HCT116 (cell line): ENCODE results near the gene RPL7A. TPM values are rescaled to one million over a fixed set of nuclear protein-coding genes. Genes with fewer than 3 reads are reported as not detected.

Source experiments
- ATAC-seq: fragments of 200-7000 bp; cut with Tn5 transposase; 2 replicates; pipeline ENCODE4 v1.9.1; 2020; ENCODE audit warnings: mild to moderate bottlenecking, moderate library complexity
- BruUV-seq: library from RNA; stranded (reverse); fragments of 400-500 nt; replicated peaks from 2 replicates; lab custom pipeline; 2021; lab: Mats Ljungman, UMichigan
- CTCF ChIA-PET: fragments of 300-600 bp; sonication (Branson Sonifier 250); formaldehyde crosslinking; loops from one replicate; lab custom pipeline; 2021; ENCODE audit warnings: antibody characterized with exemption; lab: Charles Lee
- POLR2A ChIA-PET: fragments of 300-600, 350-600 bp; sonication (Branson Sonifier 250); formaldehyde crosslinking; loops from one replicate; lab custom pipeline; 2021; ENCODE audit warnings: antibody characterized with exemption; lab: Charles Lee
- RAD21 ChIA-PET, 2 experiments: fragments of 300-600 bp; sonication (Branson Sonifier 250); formaldehyde crosslinking; loops; one replicate each; lab custom pipeline; 2023; ENCODE audit warnings: low total read pairs in 2 of 2; ENCODE audit not compliant: uncharacterized antibody in 2 of 2, unreplicated experiment in 2 of 2, low non-redundant PET in 1 of 2; lab: Charles Lee
- DNase-seq: peaks from one replicate; pipeline ENCODE4 v3.0.0-alpha.2; 2010; ENCODE audit warnings: low read depth, low spot score
- H2AFZ ChIP-seq: fragments of 200-600 bp; shearing (Covaris generic), sonication (generic); 2 replicates; pipeline ENCODE4 v1.6.1; 2017; ENCODE audit warnings: low read depth, mixed run types, mixed read lengths, antibody characterized with exemption, low read length; ENCODE audit not compliant: poor library complexity, severe bottlenecking
- H3K27ac ChIP-seq: 2 replicates; pipeline ENCODE4 v1.5.1; 2012; ENCODE audit warnings: low read depth, low read length
- H3K27me3 ChIP-seq: fragments of 200-600 bp; sonication (generic); 2 replicates; pipeline ENCODE4 v1.6.1; 2016; ENCODE audit warnings: mixed run types, low read length, mixed read lengths; ENCODE audit not compliant: insufficient read depth
- H3K36me3 ChIP-seq, 2 experiments: fragments of 200-500 bp in 1 of 2; fragments of 200-600 bp in 1 of 2; sonication (Bioruptor generic) in 1 of 2; sonication (generic) in 1 of 2; 2 replicates each; pipeline versions ENCODE4 v1.5.1 to v1.6.1; 2014 to 2016; ENCODE audit warnings: low read length in 2 of 2, inconsistent platforms in 1 of 2, mixed read lengths in 1 of 2, mixed run types in 1 of 2; ENCODE audit not compliant: insufficient read depth in 2 of 2, control insufficient read depth in 1 of 2
- H3K4me1 ChIP-seq, 2 experiments: fragments of 200-600 bp in 1 of 2; sonication (generic) in 1 of 2; 2 replicates each; pipeline versions ENCODE4 v1.5.1 to v1.6.1; 2012 to 2017; ENCODE audit warnings: low read length in 2 of 2, inconsistent platforms in 1 of 2, mild to moderate bottlenecking in 1 of 2, mixed read lengths in 1 of 2, mixed run types in 1 of 2, moderate library complexity in 1 of 2; ENCODE audit not compliant: insufficient read depth in 2 of 2, control insufficient read depth in 1 of 2
- H3K4me2 ChIP-seq: fragments of 200-600 bp; sonication (generic); 2 replicates; pipeline ENCODE4 v1.6.1; 2017; ENCODE audit warnings: mixed run types, low read length, mixed read lengths
- H3K4me3 ChIP-seq, 2 experiments: fragments of 200-600 bp in 1 of 2; sonication (generic) in 1 of 2; replicated peaks in 1 of 2; 2 replicates each; pipeline ENCODE4 v1.5.1; 2011 to 2016; ENCODE audit warnings: low read length in 2 of 2, control low read depth in 1 of 2, low read depth in 1 of 2, mild to moderate bottlenecking in 1 of 2, mixed read lengths in 1 of 2, mixed run types in 1 of 2
- H3K79me2 ChIP-seq: fragments of 200-600 bp; sonication (generic); 2 replicates; pipeline ENCODE4 v1.6.1; 2017; ENCODE audit warnings: mild to moderate bottlenecking, mixed run types, low read length, moderate library complexity, mixed read lengths; ENCODE audit not compliant: insufficient read depth
- H3K9ac ChIP-seq: fragments of 200-600 bp; sonication (generic); 2 replicates; pipeline ENCODE4 v1.6.1; 2016; ENCODE audit warnings: low read length, mixed read lengths
- H3K9me2 ChIP-seq: fragments of 200-600 bp; sonication (generic), shearing (Covaris generic); 2 replicates; pipeline ENCODE4 v1.6.1; 2017; ENCODE audit warnings: mixed run types, mild to moderate bottlenecking, moderate library complexity; ENCODE audit not compliant: insufficient read depth
- H3K9me3 ChIP-seq, 2 experiments: fragments of 200-500 bp in 1 of 2; fragments of 200-600 bp in 1 of 2; sonication (Bioruptor generic) in 1 of 2; sonication (generic) in 1 of 2; 2 replicates each; pipeline ENCODE4 v1.6.1; 2014 to 2017; ENCODE audit warnings: low read length in 2 of 2, mixed read lengths in 2 of 2, inconsistent platforms in 1 of 2, low read depth in 1 of 2, mild to moderate bottlenecking in 1 of 2, mixed run types in 1 of 2, moderate library complexity in 1 of 2; ENCODE audit not compliant: control insufficient read depth in 1 of 2, insufficient read depth in 1 of 2
- H4K20me1 ChIP-seq: fragments of 200-600 bp; sonication (generic), shearing (Covaris generic); 2 replicates; pipeline ENCODE4 v1.6.1; 2017; ENCODE audit warnings: mixed run types, mild to moderate bottlenecking, moderate library complexity; ENCODE audit not compliant: insufficient read depth
- EGR1 ChIP-seq: IDR thresholded peaks from 2 replicates; pipeline ENCODE4 v1.6.1; 2012; ENCODE audit warnings: low read depth
- EZH2 ChIP-seq: fragments of 200-600 bp; sonication (generic); IDR thresholded peaks from 2 replicates; pipeline ENCODE4 v1.6.1; 2017; ENCODE audit warnings: antibody characterized with exemption, mixed run types
- POLR2A ChIP-seq: IDR thresholded peaks from 2 replicates; pipeline ENCODE4 v1.7.0; 2011; ENCODE audit warnings: borderline replicate concordance; ENCODE audit not compliant: insufficient read depth, insufficient read length; ENCODE audit errors: extremely low read depth
- RAD21 ChIP-seq: IDR thresholded peaks from 2 replicates; pipeline ENCODE4 v1.6.1; 2012; ENCODE audit warnings: low read depth, mild to moderate bottlenecking
- SRF ChIP-seq: IDR thresholded peaks from 2 replicates; pipeline ENCODE4 v1.6.1; 2012; ENCODE audit warnings: low read depth
- YY1 ChIP-seq: IDR thresholded peaks from 2 replicates; pipeline ENCODE4 v1.6.1; 2011; ENCODE audit warnings: low read length, low read depth, moderate library complexity, mild to moderate bottlenecking; ENCODE audit not compliant: insufficient replicate concordance; ENCODE audit errors: extremely low read depth
- ZFX ChIP-seq: fragments of 450-650 bp; IDR thresholded peaks from 2 replicates; pipeline ENCODE4 v1.6.1; 2017
- intact Hi-C: fragments of 100-400 bp; cut with micrococcal nuclease; formaldehyde crosslinking; loops from 2 replicates; pipeline ENCODE4 v1.10.0; 2022
- total RNA-seq: library from RNA; stranded (reverse); gene quantifications from one replicate; pipeline ENCODE4 v1.2.1, GENCODE V29; 2021; ENCODE audit not compliant: unreplicated experiment

RPL7A gene
- total RNA-seq, 1 experiment from 2014 or later: 2,837 TPM

DNA sequence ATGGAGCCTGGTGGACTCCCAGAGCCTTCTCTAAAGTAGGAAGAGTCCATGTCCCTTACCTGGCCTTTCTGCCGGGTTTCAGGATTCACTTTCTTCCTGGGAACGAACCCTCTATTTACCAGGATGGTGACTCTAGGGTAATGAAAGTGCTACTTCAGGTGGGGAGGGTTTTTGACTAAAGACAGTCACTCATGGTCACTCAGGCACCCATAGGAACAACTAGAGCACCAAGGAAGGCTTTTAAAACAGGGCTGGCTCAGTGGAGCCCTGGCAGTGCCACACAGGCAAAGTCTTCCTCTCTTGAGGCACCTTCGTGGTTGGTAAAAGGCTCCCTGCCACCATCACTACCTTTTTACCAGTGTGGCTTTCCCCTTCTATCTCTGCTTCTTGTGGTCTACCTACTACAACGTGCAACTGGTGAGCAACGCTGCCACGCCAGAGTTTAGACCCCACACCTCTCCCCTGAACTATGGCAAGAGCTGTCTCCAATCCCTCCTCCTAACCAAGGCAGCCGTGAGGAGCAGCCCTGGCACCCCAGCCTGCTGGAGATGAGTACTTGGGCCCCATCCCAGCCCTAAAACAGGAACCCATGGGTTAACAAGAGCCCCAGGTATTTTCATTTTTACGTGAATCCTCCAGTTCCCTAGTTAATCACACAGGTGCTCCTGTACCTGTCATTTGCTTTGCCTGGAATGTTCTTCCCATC, 4.8 kb downstream of the RPL7A start:
- Histone ChIP-seq H3K4me3 (no peak overlapping the region), H3K9me2 (no peaks in the 10 kb centered on the region), H3K79me2 (peaks cover 62% of the 10 kb centered on the region), H3K27me3 (no peaks in the 10 kb centered on the region), H3K9me3 (no peaks in the 10 kb centered on the region), H3K36me3 (peaks cover 33 to 50% of the 10 kb centered on the region in 2 experiments), H3K4me1 (peaks cover 11 to 37% of the 10 kb centered on the region in 2 experiments; a peak in 3 of 4 replicates), H3K4me2 (no peak overlapping the region), H2AFZ (no peak overlapping the region), H4K20me1 (peaks cover 10% of the 10 kb centered on the region; the same call in 1 of the 2 replicates), H3K27ac (peak overlapping the region; percentile 4; the same call in 1 of the 2 replicates), H3K9ac (no peak overlapping the region)
- intact Hi-C loops: loop anchor here (10.0 kb wide), 1 partner anchor 642 kb away; the partner anchor contains the start of gene VAV2
- no peak for DNase-seq
- no TSS peak for BruUV-seq
- POLR2A ChIA-PET: interaction anchor here (0.9 to 1.2 kb wide), 2 partner anchors 10 to 107 kb away, joined by 3 read pairs; partner anchors contain the start of gene CACFD1
- ATAC-seq: no peak
- RAD21 ChIA-PET: no interaction called here
- CTCF ChIA-PET: interaction anchor here (1.4 kb wide), 1 partner anchor 11 kb away, joined by 3 read pairs; no protein-coding TSS in a partner anchor
- TF ChIP-seq EGR1: no peak
- TF ChIP-seq POLR2A: peak; percentile 12
- no peak for TF ChIP-seq SRF
- TF ChIP-seq EZH2: no peak
- no peak for TF ChIP-seq ZFX

GRCh38 chr9:133353548-133353947, 5.5 kb downstream of the RPL7A start:
- no peak overlapping the region for H3K4me2 ChIP-seq
- intact Hi-C loops: loop anchor here (10.0 kb wide), 1 partner anchor 641 kb away; the partner anchor contains the start of gene VAV2
- ATAC-seq (no peak), DNase-seq (no peak)
- no peaks in the 10 kb centered on the region for H3K9me2 ChIP-seq
- no peaks in the 10 kb centered on the region for H3K9me3 ChIP-seq
- ChIA-PET CTCF (interaction anchor here (1.4 kb wide), 1 partner anchor 12 kb away, joined by 3 read pairs; no protein-coding TSS in a partner anchor), POLR2A (interaction anchor here (0.9 to 1.2 kb wide), 2 partner anchors 9 to 106 kb away, joined by 3 read pairs; partner anchors contain the start of gene CACFD1)
- no TSS peak for BruUV-seq
- no peaks in the 10 kb centered on the region for H3K27me3 ChIP-seq
- no peak overlapping the region for H3K9ac ChIP-seq
- peak overlapping the region; percentile 4; the same call in 1 of the 2 replicates for H3K27ac ChIP-seq
- no peak overlapping the region for H2AFZ ChIP-seq
- H3K36me3 ChIP-seq: peaks cover 33 to 51% of the 10 kb centered on the region in 2 experiments
- peaks cover 12 to 38% of the 10 kb centered on the region in 2 experiments; a peak in 3 of 4 replicates for H3K4me1 ChIP-seq
- no peak overlapping the region for H3K4me3 ChIP-seq
- TF ChIP-seq RAD21 (no peak), POLR2A (peak; percentile 3), YY1 (no peak)
- TF ChIP-seq, all 23 proteins: peak for 1
- Histone ChIP-seq H3K79me2 (peaks cover 62% of the 10 kb centered on the region), H4K20me1 (peaks cover 10% of the 10 kb centered on the region; the same call in 1 of the 2 replicates)
- RAD21 ChIA-PET: no interaction called here
